NK-92 (cell line): Measurements from ENCODE around the gene FBXL5.

Source experiments
- DNase-seq: peaks from one replicate; lab custom pipeline; 2025; ENCODE audit not compliant: unreplicated experiment; lab: John Stamatoyannopoulos, UW

FBXL5 gene

DNA sequence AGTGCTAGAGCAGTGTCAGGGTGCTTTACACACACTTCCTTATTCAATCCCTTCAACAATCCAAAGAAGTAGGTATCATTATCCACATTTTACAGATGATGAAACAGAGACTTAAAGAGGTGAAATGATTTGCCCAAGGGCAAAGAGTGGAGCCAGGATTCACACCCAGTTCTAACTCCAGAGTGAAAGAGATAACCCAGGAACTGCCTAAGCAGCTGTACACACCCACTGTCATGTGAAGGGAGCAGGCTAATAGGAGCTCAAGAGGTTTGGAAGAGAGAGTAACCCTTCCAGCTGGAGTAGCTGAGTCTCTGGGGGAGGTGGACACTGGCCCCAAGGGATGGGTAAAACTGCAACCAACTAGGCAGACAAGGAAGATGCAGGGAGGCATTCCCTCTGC is 92.5 kb downstream of the FBXL5 start:
- no peak for DNase-seq

DNA sequence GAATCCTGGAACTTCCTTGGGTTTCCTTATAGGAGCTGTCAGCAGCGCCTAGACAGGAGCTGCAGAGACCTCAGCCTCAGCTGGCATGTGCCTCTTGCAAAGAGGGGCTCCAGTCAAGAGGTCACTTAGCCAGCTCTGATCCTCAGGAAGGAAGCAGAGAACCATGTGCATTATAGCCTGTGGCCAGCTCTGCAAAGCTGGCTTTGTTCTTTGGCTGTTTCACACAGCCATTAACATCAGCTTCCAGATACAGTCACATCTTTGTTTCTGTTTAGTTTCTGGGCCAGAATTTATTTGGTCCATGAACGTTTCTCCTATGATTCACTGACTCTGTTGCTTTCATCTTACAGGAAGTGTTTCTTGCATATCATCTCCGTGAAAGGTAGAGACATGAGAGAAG is 93.0 kb downstream of the FBXL5 start:
- DNase-seq = no peak

DNA sequence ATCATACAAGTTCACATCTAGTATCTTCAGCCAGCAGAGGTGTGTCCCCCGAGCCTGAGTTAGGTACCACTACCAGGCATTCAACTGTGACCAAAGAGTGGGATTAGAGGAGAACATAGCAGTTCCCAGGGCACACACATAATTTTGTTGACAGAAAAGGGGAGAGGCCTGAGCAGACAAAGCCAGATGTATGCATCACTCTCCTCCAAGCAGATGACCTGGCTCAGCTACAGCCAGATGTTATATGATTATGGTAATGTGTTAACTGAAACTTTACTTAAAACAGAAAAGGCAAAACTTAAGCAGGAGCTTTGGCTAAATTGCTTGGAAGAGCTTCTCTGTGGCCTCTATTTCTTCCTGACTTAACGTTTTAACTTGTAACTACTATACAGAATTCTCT is 96.6 kb downstream of the FBXL5 start:
- DNase-seq = no peak

- DNase-seq = no peak
These were observed 97.2 kb downstream of the FBXL5 start for GRCh38 chr4:15557786-15558550.

GRCh38 chr4:15556511-15557092 is 98.6 kb downstream of the FBXL5 start:
- no peak for DNase-seq
